ENCODE results near the gene NSL1.

The NSL1 gene

DNA sequence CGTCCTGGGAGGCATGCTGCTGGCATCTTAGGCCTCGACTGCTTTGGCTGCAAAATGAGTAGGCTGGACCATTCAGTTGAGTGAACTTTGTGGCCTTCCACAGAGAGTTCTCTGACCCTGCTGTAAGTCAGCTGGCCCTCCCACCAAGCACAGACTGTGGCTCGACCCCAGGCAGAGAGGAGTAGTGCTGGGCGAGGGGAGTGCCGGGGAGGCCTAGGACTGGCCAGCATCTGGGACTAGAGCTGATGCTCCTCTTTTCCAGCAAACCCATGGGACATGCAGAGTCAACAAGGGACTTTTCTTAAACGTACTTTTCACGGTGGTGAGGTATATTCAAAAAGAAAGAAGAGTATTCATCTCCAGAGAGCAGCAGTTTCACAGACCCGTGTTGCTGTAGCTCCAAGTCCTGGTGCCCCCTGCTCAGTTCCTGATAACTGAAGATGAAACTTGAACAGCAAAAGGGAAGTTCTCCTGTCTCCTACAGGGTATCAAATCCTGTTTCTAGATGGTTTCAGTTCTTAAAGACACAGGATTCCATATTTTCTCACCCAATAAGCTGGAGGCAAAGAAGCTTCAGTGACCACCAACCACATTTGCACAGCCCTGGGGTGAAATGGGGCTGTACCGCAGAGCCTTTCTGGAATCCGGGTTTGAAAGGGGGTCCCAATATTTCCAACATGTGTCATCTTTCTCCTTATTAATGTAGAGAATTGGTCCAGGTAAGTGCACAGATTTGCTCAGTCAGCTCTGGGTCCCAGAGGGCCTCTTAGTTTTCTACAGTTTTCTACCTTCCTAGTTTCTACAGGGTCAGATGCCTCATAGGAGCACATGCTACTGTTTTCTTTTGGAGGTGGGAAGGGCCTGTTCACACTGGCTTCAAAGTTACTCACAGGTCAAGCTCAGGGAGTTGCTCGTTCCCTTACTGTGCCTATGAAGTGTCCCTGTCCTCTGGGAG, 112.8 kb downstream of the NSL1 start:
- DNase-seq (ENCODE audit: low read depth), result no peak
- TF ChIP-seq CTCF (conservative IDR thresholded peaks at IDR 0.05; ENCODE audit: low read depth, low read length), result no peak
- H3K4me3 ChIP-seq (ENCODE audit: low read depth, low read length), result no peak overlapping the region

- no peak for DNase-seq (ENCODE audit: low read depth)
- H3K4me3 ChIP-seq (ENCODE audit: low read depth, low read length), result no peak overlapping the region
- no peak for TF ChIP-seq CTCF (conservative IDR thresholded peaks at IDR 0.05; ENCODE audit: low read depth, low read length)
These were observed 114.0 kb downstream of the NSL1 start for GRCh38 chr1:212677573-212677972.

DNA sequence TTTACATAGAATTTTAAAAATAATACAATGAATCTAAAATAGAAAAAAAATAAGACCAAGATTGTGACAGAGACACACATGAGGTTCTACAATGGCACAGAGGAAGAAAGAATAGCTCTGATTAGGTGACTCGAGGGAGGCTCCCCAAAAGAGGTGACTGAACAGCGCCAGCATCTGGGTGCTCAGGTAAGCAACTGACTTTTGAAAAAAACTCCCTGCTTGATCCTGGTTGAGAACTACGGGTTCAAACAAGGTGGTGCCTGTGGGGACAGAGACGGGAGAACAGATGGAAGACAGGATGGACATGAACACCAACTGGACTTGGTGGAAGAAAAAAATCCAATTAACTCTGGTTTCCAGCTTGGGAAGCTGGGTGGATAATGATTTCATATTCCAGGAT, 114.4 kb downstream of the NSL1 start:
- H3K4me3 ChIP-seq (ENCODE audit: low read depth, low read length), result no peak overlapping the region
- DNase-seq (ENCODE audit: low read depth), result no peak
- no peak for TF ChIP-seq CTCF (conservative IDR thresholded peaks at IDR 0.05; ENCODE audit: low read depth, low read length)
